HL-60 (cell line): Measurements from ENCODE around the gene PSPN.

Experiments used
- DNase-seq, 2 experiments: peaks; one replicate each; pipeline ENCODE4 v3.0.0-alpha.2; 2010 to 2020; ENCODE audit warnings: low read depth in 1 of 2, low spot score in 1 of 2
- H3K27ac ChIP-seq: fragments of 250-450 bp; sonication (Bioruptor Pico); replicated peaks from 2 replicates; pipeline ENCODE4 v1.5.1; 2020; ENCODE audit warnings: mild to moderate bottlenecking, moderate library complexity
- H3K27me3 ChIP-seq: fragments of 250-450 bp; sonication (Bioruptor Pico); 2 replicates; pipeline ENCODE4 v1.5.1; 2021; ENCODE audit warnings: mild to moderate bottlenecking, moderate library complexity; ENCODE audit not compliant: insufficient read depth, poor library complexity, severe bottlenecking
- H3K4me3 ChIP-seq: replicated peaks from 2 replicates; pipeline ENCODE4 v1.5.1; 2011; ENCODE audit warnings: mild to moderate bottlenecking, control low read depth, low read length; ENCODE audit not compliant: insufficient read depth
- CTCF ChIP-seq: IDR thresholded peaks from one replicate; pipeline ENCODE4 v1.5.1; 2011; ENCODE audit warnings: low read length, control low read depth, inconsistent platforms; ENCODE audit not compliant: insufficient read depth
- GABPA ChIP-seq: IDR thresholded peaks from 2 replicates; pipeline ENCODE4 v1.6.1; 2012; ENCODE audit warnings: low read depth
- POLR2AphosphoS5 ChIP-seq: IDR thresholded peaks from 2 replicates; pipeline ENCODE4 v1.6.1; 2012; ENCODE audit warnings: low read depth
- REST ChIP-seq: IDR thresholded peaks from 2 replicates; pipeline ENCODE4 v1.6.1; 2012; ENCODE audit warnings: low read depth; ENCODE audit not compliant: insufficient replicate concordance
- SPI1 ChIP-seq: IDR thresholded peaks from 2 replicates; pipeline ENCODE4 v1.6.1; 2012; ENCODE audit warnings: low read depth, mild to moderate bottlenecking, borderline replicate concordance

PSPN gene

GRCh38 chr19:6384381-6384780 is 8.6 kb upstream of the PSPN start:
- H3K27ac ChIP-seq = no peak overlapping the region
- H3K4me3 ChIP-seq = no peak overlapping the region
- H3K27me3 ChIP-seq = no peaks in the 10 kb centered on the region
- DNase-seq = no peak
- TF ChIP-seq POLR2AphosphoS5 = no peak
- TF ChIP-seq CTCF = no peak
- no peak for TF ChIP-seq SPI1
- TF ChIP-seq GABPA = no peak
- TF ChIP-seq REST = no peak

- no peaks in the 10 kb centered on the region for H3K27me3 ChIP-seq
- no peak for TF ChIP-seq CTCF
- TF ChIP-seq POLR2AphosphoS5 = no peak
- TF ChIP-seq REST = no peak
- no peak for TF ChIP-seq SPI1
- TF ChIP-seq GABPA = no peak
- no peak for DNase-seq
- H3K4me3 ChIP-seq = no peak overlapping the region
- H3K27ac ChIP-seq = no peak overlapping the region
Measured at GRCh38 chr19:6383188-6383587, 7.5 kb upstream of the PSPN start.

- H3K27ac ChIP-seq = no peak overlapping the region
- H3K27me3 ChIP-seq = no peaks in the 10 kb centered on the region
- no peak overlapping the region for H3K4me3 ChIP-seq
- TF ChIP-seq SPI1 (no peak), REST (no peak)
- DNase-seq = no peak
Measured at GRCh38 chr19:6381030-6381750, 5.5 kb upstream of the PSPN start.
